Cardiac fibroblast (primary cell): ENCODE data around the gene APOA4.
"Not testable (repeated sequence)": the region's sequence is repeated elsewhere in the genome, so short reads cannot be mapped to it uniquely, and the experiment has no call there.

Experiments used
- DNase-seq, 2 donors: peaks; one replicate each; pipeline versions ENCODE4 v3.0.0 to v3.0.0-alpha.2; 2010; ENCODE audit warnings: low read depth in 2 of 2
- H3K4me3 ChIP-seq, 2 donors: replicated peaks in 1 of 2; 1 replicate in 1 of 2; 2 replicates in 1 of 2; pipeline ENCODE4 v1.5.1; 2011; ENCODE audit warnings: low read depth in 2 of 2, low read length in 2 of 2, mild to moderate bottlenecking in 2 of 2, moderate library complexity in 1 of 2
- CTCF ChIP-seq: IDR thresholded peaks from one replicate; pipeline ENCODE4 v1.5.1; 2011; ENCODE audit warnings: low read depth, mild to moderate bottlenecking, low read length, inconsistent platforms

The APOA4 gene

GRCh38 chr11:116804001-116804400 is 19.1 kb downstream of the APOA4 start:
- no peak for DNase-seq

GRCh38 chr11:116801662-116802061 is 21.4 kb downstream of the APOA4 start:
- not testable (repeated sequence) for H3K4me3 ChIP-seq, DNase-seq

More at GRCh38 chr11:116804001-116804400, 19.1 kb downstream of the APOA4 start:
- no peak overlapping the region for H3K4me3 ChIP-seq
- no peak for TF ChIP-seq CTCF

GRCh38 chr11:116800610-116801009 is 22.5 kb downstream of the APOA4 start:
- H3K4me3 ChIP-seq: no peak overlapping the region
- TF ChIP-seq CTCF: no peak
- DNase-seq: no peak

- H3K4me3 ChIP-seq: no peak overlapping the region
- no peak for DNase-seq
- no peak for TF ChIP-seq CTCF
These were observed 24.7 kb downstream of the APOA4 start for GRCh38 chr11:116798368-116798767.

GRCh38 chr11:116797816-116798215 is 25.3 kb downstream of the APOA4 start:
- no peak for DNase-seq
- no peak for TF ChIP-seq CTCF

GRCh38 chr11:116796548-116796947 is 26.6 kb downstream of the APOA4 start:
- H3K4me3 ChIP-seq: no peak overlapping the region
- DNase-seq: no peak
- no peak for TF ChIP-seq CTCF

More at GRCh38 chr11:116797816-116798215, 25.3 kb downstream of the APOA4 start:
- H3K4me3 ChIP-seq: no peak overlapping the region

- TF ChIP-seq CTCF: no peak
- no peak for DNase-seq
These were observed 28.3 kb downstream of the APOA4 start for GRCh38 chr11:116794851-116795250.

More at GRCh38 chr11:116794851-116795250, 28.3 kb downstream of the APOA4 start:
- H3K4me3 ChIP-seq: no peak overlapping the region
